Measurements from ENCODE around the gene PPP1R2.
"Not testable (repeated sequence)": the region's sequence is repeated elsewhere in the genome, so short reads cannot be mapped to it uniquely, and the experiment has no call there.

The PPP1R2 gene

DNA sequence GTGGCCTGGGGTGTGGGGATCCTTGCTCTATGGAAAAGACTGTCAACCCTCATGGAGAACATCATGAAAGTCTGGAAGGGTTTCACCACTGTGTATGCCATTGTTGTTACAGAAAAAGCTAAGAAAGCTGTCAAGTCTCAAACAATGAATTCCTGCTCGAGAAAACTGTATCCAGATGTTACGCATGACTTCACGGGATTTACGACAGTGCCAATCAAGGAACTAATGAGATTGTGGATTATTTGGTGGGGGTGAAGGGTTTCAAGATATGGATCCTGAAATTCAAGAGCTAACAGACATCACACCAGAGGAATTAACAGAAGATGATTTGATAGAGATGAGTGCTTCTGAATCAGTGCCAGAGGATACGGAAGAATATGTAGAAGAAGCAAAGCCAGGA, 7.8 kb downstream of the PPP1R2 start:
- no peak for FAIRE-seq

DNA sequence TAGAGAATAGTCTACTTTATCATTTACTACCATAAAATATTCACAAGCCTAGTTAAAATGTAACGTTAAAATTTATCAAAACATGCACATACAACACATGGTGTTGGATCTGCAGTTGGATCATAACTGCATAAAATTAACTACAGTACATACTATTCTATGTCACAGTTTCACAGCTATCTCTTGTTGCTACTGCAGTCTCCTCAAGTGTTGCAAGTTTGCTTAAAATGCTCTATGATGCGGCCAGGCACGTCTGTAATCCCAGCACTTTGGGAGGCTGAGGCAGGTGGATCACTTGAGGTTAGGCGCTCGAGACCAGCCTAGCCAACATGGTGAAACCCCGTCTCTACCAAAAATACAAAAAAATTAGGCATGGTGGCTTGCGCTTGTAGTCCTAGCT, 10.3 kb downstream of the PPP1R2 start:
- FAIRE-seq: no peak

DNA sequence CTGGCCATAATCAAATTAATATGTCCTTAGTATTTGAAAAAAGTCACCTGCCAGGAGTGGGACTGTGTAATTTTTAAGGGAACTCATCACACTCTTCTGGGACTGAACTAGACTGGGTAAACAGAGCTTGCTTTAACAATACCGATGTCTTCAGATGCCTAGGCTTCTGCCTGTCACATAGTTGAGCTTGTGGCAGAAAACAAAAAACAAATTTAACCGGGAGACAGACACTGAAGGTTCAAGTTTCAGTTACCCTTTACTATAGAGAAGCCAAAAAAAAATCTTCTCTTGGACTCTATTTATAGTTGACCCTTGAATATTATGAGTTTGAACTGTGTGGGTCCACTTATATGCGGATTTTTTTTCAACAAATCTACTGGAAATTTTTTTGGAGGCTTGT, 10.8 kb downstream of the PPP1R2 start:
- FAIRE-seq: no peak

DNA sequence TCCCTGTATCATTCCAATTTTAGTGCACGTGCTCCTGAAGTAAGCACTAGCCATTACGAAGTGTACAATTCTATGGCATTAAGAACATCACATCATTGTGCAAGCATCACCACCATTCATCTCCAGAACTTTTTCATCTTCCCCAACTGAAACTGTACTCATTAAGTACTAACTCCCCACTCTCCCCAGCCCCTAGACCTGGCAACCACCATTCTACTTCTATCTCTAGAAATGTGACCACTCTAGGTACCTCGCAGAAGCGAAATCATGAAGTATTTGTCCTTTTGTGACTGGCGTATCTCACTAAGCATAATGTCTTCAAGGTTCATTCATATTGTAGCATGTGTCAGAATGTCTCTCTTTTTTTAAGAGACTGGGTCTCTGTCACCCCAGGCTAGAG, 11.4 kb downstream of the PPP1R2 start:
- FAIRE-seq: no peak

DNA sequence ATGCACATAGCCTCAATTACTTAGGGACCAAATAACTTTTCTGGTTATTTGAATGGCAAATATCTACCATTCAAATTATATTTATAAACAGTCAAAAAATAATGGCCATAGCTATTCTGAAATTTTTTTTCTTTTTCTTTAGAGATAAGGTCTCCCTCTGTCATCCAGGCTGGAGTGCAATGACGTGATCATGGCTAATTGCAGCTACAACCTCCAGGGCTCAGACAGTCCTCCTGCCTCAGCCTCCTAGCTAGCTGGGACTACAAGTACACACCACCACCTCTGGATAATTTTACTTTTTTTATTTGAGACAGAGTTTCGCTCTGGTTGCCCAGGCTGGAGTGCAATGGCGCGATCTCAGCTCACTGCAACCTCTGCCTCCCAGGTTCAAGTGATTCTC, 16.6 kb downstream of the PPP1R2 start:
- FAIRE-seq: no peak

DNA sequence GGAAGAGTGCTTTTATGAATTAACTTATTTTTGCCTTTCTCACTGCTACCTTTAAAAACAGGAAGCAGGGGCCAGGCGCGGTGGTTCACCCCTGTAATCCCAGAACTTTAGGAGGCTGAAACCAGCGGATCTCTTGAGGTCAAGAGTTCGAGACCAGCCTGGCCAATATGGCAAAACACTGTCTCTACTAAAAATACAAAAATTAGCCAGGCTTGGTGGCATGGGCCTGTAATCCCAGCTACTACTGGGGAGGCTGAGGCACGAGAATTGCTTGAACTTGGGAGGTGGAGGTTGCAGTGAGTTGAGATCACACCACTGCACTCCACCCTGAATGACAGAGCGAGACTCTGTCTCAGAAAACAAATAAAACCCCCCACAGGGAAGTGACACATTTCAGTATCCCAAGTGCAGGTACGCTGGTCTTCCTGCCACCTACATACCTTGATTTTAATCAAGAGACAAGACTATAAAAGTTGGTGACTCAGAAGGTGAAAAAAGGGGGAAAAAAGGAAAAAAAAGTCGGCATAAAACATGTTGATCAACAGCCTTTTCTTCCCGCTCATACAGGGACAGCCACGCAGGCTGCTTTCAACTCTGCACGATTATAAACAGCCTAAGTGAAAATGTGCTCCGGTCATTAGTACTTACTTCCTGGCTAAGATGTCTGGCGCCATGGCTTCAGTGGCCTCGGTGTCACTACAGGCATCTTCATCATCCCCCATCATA, 18.8 kb downstream of the PPP1R2 start:
- FAIRE-seq: no peak

DNA sequence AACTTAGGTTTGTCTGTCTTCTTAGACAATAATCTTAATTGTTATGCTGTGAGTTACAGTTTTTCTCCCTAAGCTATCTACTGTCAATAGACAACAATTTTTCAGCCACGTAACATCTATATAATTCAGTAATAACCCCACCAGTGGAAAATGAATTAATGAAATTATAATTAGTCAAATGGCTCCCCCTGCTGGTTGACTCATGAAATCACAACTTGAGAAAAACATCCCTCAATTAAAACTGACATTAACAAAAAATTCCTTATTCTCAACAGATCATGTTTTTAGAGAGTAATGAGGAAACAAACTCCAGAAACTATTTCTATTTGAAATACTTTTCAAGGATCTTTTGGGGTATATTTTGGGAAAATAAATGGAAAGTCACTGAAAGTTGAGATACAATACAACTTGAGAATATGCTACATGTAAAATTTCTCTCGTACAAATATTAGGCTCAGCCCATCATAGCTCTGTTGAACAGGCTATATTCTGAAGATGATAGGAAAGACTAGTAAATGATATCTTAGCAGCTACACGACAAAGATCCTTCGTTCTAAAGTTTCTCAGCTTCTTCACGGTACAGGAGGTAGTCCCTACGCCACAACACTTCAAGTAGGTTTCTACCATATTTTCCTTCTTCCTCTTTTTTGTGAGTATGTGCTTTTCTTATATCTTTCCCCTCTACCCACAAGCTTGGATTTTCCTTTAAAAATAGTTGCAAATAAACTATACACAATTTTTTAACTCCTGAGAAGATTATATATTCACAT, 20.7 kb downstream of the PPP1R2 start:
- FAIRE-seq: peak; percentile 83

DNA sequence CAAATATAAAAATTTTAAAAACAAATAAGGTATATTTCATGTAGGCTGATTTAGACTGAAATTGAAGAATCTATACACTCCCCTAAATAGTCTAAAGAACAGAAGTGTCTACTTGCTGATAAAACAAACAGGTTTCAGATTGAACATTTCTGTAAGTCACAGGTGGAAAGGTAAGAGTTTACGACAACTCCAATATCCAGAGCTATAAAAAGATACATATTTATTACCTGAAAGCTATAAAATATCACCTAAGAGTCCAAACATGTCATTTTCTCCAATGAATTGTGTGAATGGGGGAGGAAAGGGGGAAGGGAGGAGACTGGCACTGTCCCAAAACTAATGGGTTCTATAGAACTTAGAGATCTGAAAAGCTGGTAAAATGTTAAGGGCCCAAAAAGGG, 26.1 kb downstream of the PPP1R2 start:
- no peak for FAIRE-seq

DNA sequence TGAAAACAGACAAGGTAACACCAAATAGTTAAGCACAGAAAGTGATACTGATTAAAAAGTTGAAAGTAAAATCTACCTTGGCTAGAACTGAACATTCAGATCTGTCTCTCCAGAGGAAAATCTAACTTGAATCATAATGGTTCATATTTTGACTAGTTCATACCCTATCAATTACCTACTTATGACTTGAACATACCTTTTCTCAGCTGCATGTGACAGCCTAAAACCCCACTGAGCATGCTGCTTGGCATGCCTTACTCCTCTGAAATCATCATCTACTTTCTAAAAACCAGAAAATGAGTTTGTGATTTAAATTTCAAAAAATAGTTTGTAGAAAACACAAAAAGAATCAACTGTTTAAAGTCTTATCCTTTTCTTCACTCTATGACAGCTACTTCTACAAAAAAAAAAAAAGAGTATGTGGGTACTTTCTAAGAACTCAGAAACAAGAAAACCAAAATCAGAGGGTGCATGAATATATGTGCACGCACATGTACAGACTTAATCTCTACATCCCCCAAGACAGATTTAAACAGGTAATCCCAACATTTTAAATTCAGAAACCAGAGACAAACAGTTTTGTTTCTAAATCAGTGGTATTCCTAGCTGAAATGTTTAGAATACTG, 28.4 kb downstream of the PPP1R2 start:
- peak; percentile 53 for FAIRE-seq

DNA sequence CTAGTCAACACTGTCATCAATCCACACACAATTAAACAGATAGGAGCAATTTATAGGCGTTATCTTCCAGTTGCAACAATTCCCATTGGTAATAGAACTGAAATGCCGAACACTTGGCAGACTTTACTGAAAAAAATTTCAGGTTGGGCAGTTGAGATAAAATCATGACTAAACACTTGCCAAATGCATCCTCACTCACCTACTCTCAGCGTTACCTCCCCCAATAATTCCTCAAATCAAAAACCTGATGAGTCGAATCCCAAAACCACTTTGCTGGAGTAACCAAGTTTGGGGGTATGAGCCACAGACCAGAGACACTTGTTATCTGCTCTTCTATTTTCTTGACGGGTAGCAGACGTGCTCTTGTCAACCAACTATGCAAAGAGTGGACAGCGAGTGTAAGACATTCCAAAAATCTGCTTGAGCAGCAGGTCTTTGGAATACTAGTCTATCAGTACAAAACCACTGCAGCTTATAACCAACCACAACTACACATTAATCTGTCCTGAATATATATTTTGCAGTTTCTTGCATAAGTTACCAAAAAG, 30.3 kb downstream of the PPP1R2 start:
- no peak for FAIRE-seq

DNA sequence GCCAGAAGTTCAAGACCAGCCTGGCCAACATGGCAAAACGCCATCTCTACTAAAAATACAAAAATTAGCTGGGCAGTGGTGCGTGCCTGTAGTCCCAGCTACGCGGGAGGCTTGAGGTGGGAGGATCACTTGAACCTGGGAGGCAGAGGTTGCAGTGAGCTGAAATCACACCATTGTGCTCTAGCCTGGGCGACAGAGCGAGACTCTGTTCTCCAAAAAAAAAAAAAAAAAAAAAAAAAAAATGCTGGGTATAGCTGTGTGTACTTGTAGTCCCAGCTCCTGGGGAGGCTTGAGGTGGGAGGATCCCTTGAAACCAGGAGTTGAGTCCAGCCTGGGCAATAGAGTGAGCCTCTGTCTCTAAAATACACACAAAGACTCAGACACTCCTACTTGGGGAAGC, 32.0 kb downstream of the PPP1R2 start:
- FAIRE-seq: no peak

DNA sequence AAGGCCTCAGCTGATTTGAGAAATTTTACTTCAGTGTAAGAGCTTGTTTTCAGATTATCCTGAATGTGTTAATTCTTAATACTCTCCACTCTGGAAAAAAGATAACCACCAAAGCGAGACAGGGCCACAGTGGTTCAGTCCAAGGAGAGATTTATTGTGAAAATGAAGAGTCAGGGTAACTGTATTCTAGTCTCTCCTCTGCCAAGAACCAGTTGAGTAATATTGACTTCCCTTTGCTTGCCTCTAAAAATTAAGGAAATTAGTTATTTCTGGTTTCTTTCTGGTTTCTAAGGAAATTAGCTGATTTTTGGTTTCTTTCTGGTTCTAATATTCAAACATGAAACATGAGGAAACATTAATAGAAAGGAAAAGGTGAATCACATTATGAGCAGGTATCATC, 34.9 kb downstream of the PPP1R2 start:
- no peak for FAIRE-seq

DNA sequence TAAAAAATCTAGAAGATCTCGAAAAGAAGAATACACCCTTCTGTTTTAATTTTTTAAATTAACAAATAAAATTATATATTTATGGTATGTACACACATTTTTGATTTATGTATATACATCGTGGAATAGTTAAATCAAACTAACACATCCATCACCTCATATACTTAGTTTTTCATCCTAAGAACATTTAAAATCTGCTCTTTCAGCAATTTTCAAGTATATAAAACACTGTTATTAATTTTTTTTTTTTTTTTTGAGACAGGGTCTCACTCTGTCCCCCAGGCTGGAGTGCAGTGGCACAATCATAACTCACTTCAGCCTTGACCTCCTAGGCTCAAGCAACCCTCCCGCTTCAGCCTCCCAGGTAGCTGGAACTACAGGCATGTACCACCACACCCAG, 67.5 kb downstream of the PPP1R2 start:
- FAIRE-seq: no peak

DNA sequence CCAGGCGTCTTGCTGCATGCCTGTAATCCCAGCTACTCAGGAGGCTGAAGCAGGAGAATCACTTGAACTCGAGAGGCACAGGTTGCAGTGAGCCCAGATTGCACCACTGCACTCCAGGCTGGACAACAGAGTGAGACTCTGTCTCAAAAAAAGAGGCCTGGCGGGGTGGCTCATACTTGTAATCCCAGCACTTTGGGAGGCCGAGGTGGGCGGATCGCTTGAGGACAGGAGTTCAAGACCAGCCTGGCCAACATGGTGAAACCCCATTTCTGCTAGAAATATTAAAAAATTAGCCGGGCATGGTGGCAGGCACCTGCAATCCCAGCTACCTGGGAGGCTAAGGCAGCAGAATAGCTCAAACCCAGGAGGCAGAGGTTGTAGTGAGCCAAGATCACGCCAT, 68.0 kb downstream of the PPP1R2 start:
- FAIRE-seq: not testable (repeated sequence)

DNA sequence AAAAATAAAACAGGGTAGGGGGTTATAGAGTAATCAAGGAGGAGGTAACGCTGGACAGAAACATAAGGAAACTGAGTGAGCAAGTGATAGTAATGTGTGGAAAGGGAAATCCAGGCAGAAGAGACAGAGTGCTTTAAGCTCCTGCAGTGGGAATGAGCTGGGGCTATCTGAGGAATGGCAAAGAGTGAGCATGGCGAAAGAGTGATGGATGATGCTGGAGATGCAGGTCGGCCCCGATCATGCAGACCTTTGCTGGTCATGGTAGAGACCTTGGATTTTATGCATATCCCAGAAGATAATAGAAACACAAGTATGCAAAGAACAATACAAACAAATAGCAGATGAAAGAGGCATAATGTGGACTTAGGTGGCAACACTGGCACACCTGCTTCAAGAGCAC, 74.3 kb downstream of the PPP1R2 start:
- FAIRE-seq: no peak

DNA sequence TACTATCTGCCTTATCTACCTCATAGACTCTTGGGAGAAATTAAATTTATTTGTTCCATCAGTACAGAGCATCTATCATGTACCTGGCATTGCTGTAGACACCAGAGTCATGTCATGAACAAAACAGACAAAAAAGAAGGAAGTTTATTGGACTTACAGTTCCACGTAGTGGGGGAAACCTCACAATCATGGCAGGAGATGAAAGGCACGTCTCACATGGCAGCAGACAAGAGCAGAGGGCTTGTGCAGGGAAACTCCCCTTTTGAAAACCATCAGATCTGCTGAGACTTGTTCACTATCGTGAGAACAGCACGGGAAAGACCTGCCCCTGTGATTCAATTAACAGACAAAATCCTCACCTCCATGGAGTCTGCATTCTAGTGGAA, 74.7 kb downstream of the PPP1R2 start:
- FAIRE-seq: no peak

DNA sequence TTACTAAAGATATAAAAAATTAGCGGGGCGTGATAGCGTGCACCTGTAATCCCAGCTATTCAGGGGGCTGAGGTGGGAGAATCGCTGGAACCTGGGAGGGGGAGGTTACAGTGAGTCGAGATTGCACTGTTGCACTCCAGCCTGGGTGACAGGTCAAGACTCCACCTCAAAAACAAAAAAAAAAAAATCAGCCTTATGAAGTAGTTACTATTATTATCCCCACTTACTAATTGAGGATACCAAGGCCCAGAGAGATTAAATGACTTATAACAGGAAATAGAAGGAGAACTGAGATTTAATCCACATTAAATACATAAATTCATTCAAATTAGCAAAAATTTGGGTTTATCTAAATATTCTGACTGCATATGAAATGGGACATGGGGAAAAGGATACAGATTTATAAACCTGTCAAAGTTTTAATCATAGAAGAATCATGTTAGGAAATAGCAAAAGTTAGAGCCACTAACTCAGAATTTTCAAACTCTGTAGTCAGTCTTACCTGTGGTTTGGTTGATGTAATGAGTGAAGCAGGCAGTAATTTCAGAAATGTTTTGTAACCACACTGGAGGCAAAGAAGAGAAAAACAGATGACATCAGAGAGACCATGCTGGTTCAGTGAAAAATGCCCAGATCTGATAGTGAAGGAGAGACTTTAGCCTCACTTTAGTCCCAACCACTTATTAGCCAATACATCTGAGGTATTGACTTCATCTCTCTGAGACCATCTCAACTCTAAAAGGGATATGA, 75.3 kb downstream of the PPP1R2 start:
- FAIRE-seq: no peak

DNA sequence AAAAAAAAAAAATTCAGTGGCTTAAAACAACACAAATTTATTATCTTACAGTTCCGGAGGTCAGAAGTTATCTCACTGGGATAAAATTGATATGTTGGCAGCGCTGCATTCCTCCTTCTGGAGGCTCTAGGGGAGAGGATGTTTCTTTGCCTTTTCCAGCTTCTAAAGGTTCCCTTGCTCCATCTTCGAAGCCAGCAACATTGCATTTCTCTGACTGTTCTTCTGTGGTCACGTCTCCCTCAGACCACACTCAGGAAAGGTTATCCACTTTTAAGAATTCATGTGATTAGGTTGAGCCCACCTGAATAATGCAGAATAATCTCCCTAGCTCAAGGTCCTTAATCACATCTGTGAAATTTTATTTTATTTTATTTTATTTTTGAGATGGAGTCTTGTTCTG, 76.9 kb downstream of the PPP1R2 start:
- no peak for FAIRE-seq

Measured in colon (tissue), 2 donors.